ENCODE data around the gene LDLRAD1. TPM values are rescaled to one million over a fixed set of nuclear protein-coding genes. Genes with fewer than 3 reads are reported as not detected.
"Not testable (repeated sequence)": the region's sequence is repeated elsewhere in the genome, so short reads cannot be mapped to it uniquely, and the experiment has no call there.

Gene LDLRAD1
- total RNA-seq, 3 donors from 2014 or later (not counting 1 experiment from before 2014, with no cell fraction given), result not detected

DNA sequence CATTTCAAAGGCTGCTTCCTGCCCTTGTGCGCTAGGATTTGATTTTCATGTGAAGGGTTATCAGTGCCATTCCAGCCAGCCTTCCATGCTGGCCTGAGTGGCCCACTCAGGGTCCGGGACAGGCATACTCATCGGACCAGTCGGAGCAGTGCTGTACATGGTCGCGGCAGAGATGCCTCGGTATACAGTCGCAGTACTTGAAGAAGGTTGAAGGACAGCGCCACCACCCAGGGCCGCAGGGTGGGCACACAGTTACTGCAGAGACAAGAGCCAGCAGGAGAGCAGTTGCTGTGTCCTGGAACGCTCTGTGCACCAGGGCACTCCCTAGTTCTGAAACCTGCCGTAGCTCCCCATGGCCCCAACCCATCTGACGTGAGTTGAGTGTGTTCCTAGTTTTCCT lies 9.1 kb downstream of the LDLRAD1 start:
- intact Hi-C loops (cut with micrococcal nuclease), result no loop called here
- no peaks in the 10 kb centered on the region for H3K4me1 ChIP-seq (ENCODE audit: control insufficient read depth, insufficient read depth, low read length)
- H3K9me3 ChIP-seq (ENCODE audit: control insufficient read depth, insufficient read depth, low read length), result no peaks in the 10 kb centered on the region
- H3K27ac Mint-ChIP-seq, result no peak overlapping the region
- no peaks in the 10 kb centered on the region for H3K36me3 Mint-ChIP-seq
- no peak for ATAC-seq
- no peaks in the 10 kb centered on the region for H3K9me3 Mint-ChIP-seq
- H3K4me3 Mint-ChIP-seq, result no peak overlapping the region
- WGBS (ENCODE audit: insufficient coverage), result 91% methylated on average over 13 of the region's 13 CpGs
- H3K36me3 ChIP-seq (ENCODE audit: control insufficient read depth, insufficient read depth, low read length), result no peaks in the 10 kb centered on the region
- H3K4me3 ChIP-seq (ENCODE audit: low read length), result no peak overlapping the region
- H3K4me1 Mint-ChIP-seq, result no peaks in the 10 kb centered on the region
- no peak overlapping the region for H3K27ac ChIP-seq (ENCODE audit: low read length)
- peaks cover 13 to 23% of the 10 kb centered on the region in 2 donors for H3K27me3 Mint-ChIP-seq (ENCODE audit: low read depth in 2 of 2)
- no peaks in the 10 kb centered on the region for H3K27me3 ChIP-seq (ENCODE audit: control insufficient read depth, insufficient read depth, low read length)
- DNase-seq, result no peak
- no peak for TF ChIP-seq CTCF (IDR thresholded peaks at IDR 0.05)

DNA sequence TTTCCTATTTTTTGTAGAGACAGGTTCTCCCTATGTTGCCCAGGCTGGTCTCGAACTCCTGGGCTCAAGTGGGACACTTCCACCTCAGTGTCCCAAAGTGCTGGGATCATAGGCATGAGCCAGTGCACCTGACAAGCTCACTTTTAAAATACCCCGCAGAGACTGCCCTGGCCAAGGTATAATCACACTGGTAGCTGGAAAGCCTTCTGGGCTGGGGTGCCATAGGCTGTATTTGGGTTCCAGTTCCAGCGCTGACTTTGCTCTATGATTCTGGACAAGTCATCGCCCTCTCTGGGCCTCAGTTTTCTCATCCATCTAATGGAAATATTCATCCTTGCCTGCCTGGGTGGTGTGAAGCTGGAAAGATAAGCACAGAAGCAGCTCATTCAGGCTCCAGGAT lies 10.4 kb downstream of the LDLRAD1 start:
- Histone ChIP-seq H3K27ac (ENCODE audit: low read length) (no peak overlapping the region), H3K36me3 (ENCODE audit: control insufficient read depth, insufficient read depth, low read length) (no peaks in the 10 kb centered on the region), H3K4me3 (ENCODE audit: low read length) (no peak overlapping the region), H3K4me1 (ENCODE audit: control insufficient read depth, insufficient read depth, low read length) (no peaks in the 10 kb centered on the region), H3K27me3 (ENCODE audit: control insufficient read depth, insufficient read depth, low read length) (no peaks in the 10 kb centered on the region), H3K9me3 (ENCODE audit: control insufficient read depth, insufficient read depth, low read length) (no peaks in the 10 kb centered on the region)
- WGBS (ENCODE audit: insufficient coverage), result 89% methylated on average over 4 of the region's 4 CpGs
- no peaks in the 10 kb centered on the region for H3K4me1 Mint-ChIP-seq
- intact Hi-C loops (cut with micrococcal nuclease), result no loop called here
- no peak overlapping the region for H3K27ac Mint-ChIP-seq
- no peak overlapping the region for H3K4me3 Mint-ChIP-seq
- peaks cover 7 to 23% of the 10 kb centered on the region in 2 donors for H3K27me3 Mint-ChIP-seq (ENCODE audit: low read depth in 2 of 2)
- no peaks in the 10 kb centered on the region for H3K36me3 Mint-ChIP-seq
- DNase-seq (no peak), ATAC-seq (no peak)
- TF ChIP-seq CTCF (IDR thresholded peaks at IDR 0.05), result no peak
- no peaks in the 10 kb centered on the region for H3K9me3 Mint-ChIP-seq

DNA sequence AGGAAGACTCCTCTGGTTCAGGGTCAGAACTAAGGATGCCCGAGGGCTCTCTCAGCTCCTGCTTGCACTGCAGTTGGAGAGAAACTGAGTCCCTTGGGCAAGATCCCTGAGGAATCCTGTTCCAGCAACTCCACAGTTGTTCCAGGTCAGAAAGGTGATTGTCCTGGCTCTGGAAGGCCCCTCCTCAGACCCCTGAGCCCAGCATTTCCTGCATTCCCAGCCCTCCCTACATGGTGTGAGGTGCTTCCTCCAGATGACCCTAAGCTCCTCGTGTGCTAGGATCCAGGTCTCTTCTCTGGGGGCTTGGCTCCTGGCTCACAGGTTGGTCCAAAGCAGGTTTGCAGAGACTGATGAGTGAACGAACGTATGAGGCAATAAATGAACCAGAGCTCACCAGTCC lies 11.5 kb downstream of the LDLRAD1 start:
- Mint-ChIP-seq H3K4me1 (no peaks in the 10 kb centered on the region), H3K36me3 (no peaks in the 10 kb centered on the region), H3K9me3 (no peaks in the 10 kb centered on the region), H3K4me3 (no peak overlapping the region), H3K27me3 (ENCODE audit: low read depth in 2 of 2) (peaks cover 4 to 19% of the 10 kb centered on the region in 2 donors), H3K27ac (no peak overlapping the region)
- DNase-seq (no peak), ATAC-seq (no peak)
- no peaks in the 10 kb centered on the region for H3K36me3 ChIP-seq (ENCODE audit: control insufficient read depth, insufficient read depth, low read length)
- H3K4me1 ChIP-seq (ENCODE audit: control insufficient read depth, insufficient read depth, low read length), result no peaks in the 10 kb centered on the region
- H3K27me3 ChIP-seq (ENCODE audit: control insufficient read depth, insufficient read depth, low read length), result no peaks in the 10 kb centered on the region
- intact Hi-C loops (cut with micrococcal nuclease), result no loop called here
- H3K9me3 ChIP-seq (ENCODE audit: control insufficient read depth, insufficient read depth, low read length), result no peaks in the 10 kb centered on the region
- 81% methylated on average over 4 of the region's 4 CpGs for WGBS (ENCODE audit: insufficient coverage)
- H3K4me3 ChIP-seq (ENCODE audit: low read length), result no peak overlapping the region
- TF ChIP-seq CTCF (IDR thresholded peaks at IDR 0.05), result no peak
- no peak overlapping the region for H3K27ac ChIP-seq (ENCODE audit: low read length)

DNA sequence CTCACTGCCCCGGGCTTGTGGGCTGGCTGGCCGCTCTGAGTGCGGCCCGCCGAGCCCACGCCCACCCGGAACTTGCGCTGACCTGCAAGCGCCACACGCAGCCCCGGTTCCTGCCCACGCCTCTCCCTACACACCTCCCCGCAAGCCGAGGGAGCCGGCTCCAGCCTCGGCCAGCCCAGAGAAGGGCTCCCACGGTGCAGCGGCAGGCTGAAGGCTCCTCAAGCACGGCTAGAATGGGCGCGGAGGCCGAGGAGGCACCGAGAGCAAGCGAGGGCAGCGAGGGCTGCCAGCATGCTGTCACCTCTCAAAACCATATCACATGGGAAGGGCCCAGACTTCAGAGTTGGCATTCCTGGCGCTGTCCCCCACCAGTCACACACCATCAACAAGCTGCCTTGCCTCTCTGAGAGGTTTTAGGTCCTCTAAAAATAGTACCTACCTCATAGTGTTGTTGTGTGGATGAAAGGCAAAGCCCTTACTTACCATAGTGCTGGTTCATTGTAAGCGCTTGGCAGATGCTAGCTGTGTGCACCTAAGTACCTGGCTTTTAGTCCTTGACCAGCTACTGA lies 13.4 kb downstream of the LDLRAD1 start:
- intact Hi-C loops (cut with micrococcal nuclease), result no loop called here
- Mint-ChIP-seq H3K27me3 (ENCODE audit: low read depth in 2 of 2) (peaks cover 7 to 10% of the 10 kb centered on the region in 2 donors), H3K36me3 (no peaks in the 10 kb centered on the region), H3K4me1 (no peaks in the 10 kb centered on the region), H3K9me3 (no peaks in the 10 kb centered on the region), H3K27ac (no peak overlapping the region), H3K4me3 (no peak overlapping the region)
- no peaks in the 10 kb centered on the region for H3K9me3 ChIP-seq (ENCODE audit: control insufficient read depth, insufficient read depth, low read length)
- H3K27me3 ChIP-seq (ENCODE audit: control insufficient read depth, insufficient read depth, low read length), result no peaks in the 10 kb centered on the region
- no peaks in the 10 kb centered on the region for H3K4me1 ChIP-seq (ENCODE audit: control insufficient read depth, insufficient read depth, low read length)
- H3K36me3 ChIP-seq (ENCODE audit: control insufficient read depth, insufficient read depth, low read length), result no peaks in the 10 kb centered on the region
- no peak overlapping the region for H3K4me3 ChIP-seq (ENCODE audit: low read length)
- H3K27ac ChIP-seq (ENCODE audit: low read length), result no peak overlapping the region
- ATAC-seq (no peak), DNase-seq (no peak)
- 94% methylated on average over 26 of the region's 27 CpGs for WGBS (ENCODE audit: insufficient coverage)
- TF ChIP-seq CTCF (IDR thresholded peaks at IDR 0.05), result no peak

- ATAC-seq; H3K9me3 Mint-ChIP-seq; H3K9me3 ChIP-seq (ENCODE audit: control insufficient read depth, insufficient read depth, low read length); DNase-seq; H3K36me3 Mint-ChIP-seq; H3K27ac ChIP-seq (ENCODE audit: low read length); H3K4me3 ChIP-seq (ENCODE audit: low read length); H3K4me1 Mint-ChIP-seq; H3K27me3 ChIP-seq (ENCODE audit: control insufficient read depth, insufficient read depth, low read length); H3K4me3 Mint-ChIP-seq; H3K27ac Mint-ChIP-seq; H3K36me3 ChIP-seq (ENCODE audit: control insufficient read depth, insufficient read depth, low read length); H3K27me3 Mint-ChIP-seq (ENCODE audit: low read depth in 2 of 2); intact Hi-C loops (cut with micrococcal nuclease); H3K4me1 ChIP-seq (ENCODE audit: control insufficient read depth, insufficient read depth, low read length): not testable (repeated sequence)
- 95% methylated on average over 19 of the region's 19 CpGs for WGBS (ENCODE audit: insufficient coverage)
Measured at GRCh38 chr1:54003750-54004480, 14.1 kb downstream of the LDLRAD1 start.

All from natural killer cell (primary cell).